IPS-18a (cell line): Measurements from ENCODE around the gene PCF11.

ENCODE experiments used
- H3K27ac ChIP-seq: one replicate; pipeline ENCODE4 v1.5.1; 2013; ENCODE audit warnings: low read length
- H3K27me3 ChIP-seq: one replicate; pipeline ENCODE4 v1.6.1; 2013; ENCODE audit warnings: mild to moderate bottlenecking, low read length; ENCODE audit not compliant: control insufficient read depth, insufficient read depth
- H3K36me3 ChIP-seq: one replicate; pipeline ENCODE4 v1.6.1; 2013; ENCODE audit warnings: low read depth, low read length; ENCODE audit not compliant: control insufficient read depth
- H3K4me1 ChIP-seq: one replicate; pipeline ENCODE4 v1.6.1; 2013; ENCODE audit warnings: low read depth, low read length; ENCODE audit not compliant: control insufficient read depth
- H3K4me3 ChIP-seq: one replicate; pipeline ENCODE4 v1.5.1; 2013; ENCODE audit warnings: low read length
- H3K9ac ChIP-seq: one replicate; pipeline ENCODE4 v1.6.1; 2013; ENCODE audit warnings: mild to moderate bottlenecking, low read length, moderate library complexity
- H3K9me3 ChIP-seq: one replicate; pipeline ENCODE4 v1.6.1; 2013; ENCODE audit warnings: low read depth, low read length; ENCODE audit not compliant: control insufficient read depth

The PCF11 gene

DNA sequence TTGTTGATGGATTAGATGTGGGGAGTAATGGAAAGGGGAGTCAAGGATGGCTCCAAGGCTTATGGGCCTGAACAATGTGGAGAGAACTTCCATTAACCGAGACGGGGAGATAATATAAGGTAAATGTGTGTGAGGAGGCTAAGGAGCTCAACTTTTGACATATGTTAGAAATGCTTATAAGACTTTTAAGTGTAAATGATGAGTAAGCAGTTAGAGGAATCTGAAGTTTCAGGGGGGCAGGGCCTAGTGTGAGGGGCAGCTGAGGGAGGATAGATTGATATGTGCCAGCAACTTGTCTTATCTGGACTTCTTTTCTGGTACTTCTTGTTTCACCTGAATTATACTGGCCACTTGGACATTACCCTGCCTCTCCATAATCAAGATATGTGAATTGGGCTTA is 66.5 kb downstream of the PCF11 start:
- no peak overlapping the region for H3K27ac ChIP-seq
- H3K27me3 ChIP-seq = no peaks in the 10 kb centered on the region
- H3K9me3 ChIP-seq = no peaks in the 10 kb centered on the region
- no peak overlapping the region for H3K9ac ChIP-seq
- no peaks in the 10 kb centered on the region for H3K36me3 ChIP-seq
- no peaks in the 10 kb centered on the region for H3K4me1 ChIP-seq
- H3K4me3 ChIP-seq = no peak overlapping the region

- no peak overlapping the region for H3K9ac ChIP-seq
- no peaks in the 10 kb centered on the region for H3K36me3 ChIP-seq
- no peaks in the 10 kb centered on the region for H3K27me3 ChIP-seq
- H3K27ac ChIP-seq = no peak overlapping the region
- H3K9me3 ChIP-seq = no peaks in the 10 kb centered on the region
- H3K4me3 ChIP-seq = no peak overlapping the region
- no peaks in the 10 kb centered on the region for H3K4me1 ChIP-seq
These were observed 78.9 kb downstream of the PCF11 start for GRCh38 chr11:83235825-83236224.
